ENCODE data around the gene ZNF791.

DNA sequence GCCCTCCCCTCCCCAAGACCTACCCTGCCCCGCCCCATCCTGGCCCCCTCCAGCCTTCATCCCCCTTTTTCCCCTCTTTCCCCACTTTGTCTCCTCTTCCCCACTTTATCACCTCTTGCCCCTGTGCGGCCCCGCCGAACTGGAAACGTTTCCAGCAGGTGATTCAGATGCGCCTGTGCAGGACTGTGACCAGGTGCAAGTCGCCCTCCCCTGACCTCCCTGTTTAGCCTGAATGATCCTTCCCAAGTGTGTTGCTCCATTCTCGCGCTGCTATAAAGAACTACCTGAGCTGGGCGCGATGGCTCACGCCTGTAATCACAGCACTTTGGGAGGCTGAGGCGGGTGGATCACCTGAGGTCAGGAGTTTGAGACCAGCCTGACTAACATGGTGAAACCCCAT lies 25.9 kb downstream of the ZNF791 start:
- TF ChIP-seq CTCF (IDR thresholded peaks at IDR 0.05) (no peak), POLR2AphosphoS5 (IDR thresholded peaks at IDR 0.05) (no peak)
